Lower leg skin (tissue), 4 donors: ENCODE measurements around the gene FNDC5. TPM values are rescaled to one million over a fixed set of nuclear protein-coding genes. Genes with fewer than 3 reads are reported as not detected.

ENCODE experiments used
- DNase-seq, 2 donors: peaks; one replicate each; pipeline ENCODE4 v3.0.0-alpha.2; 2019; ENCODE audit warnings: low spot score in 2 of 2
- H3K4me3 ChIP-seq: fragments of 200-600 bp; sonication (generic); 2 replicates; pipeline ENCODE4 v1.5.1; 2017; ENCODE audit warnings: mild to moderate bottlenecking, low read depth; ENCODE audit not compliant: poor library complexity, severe bottlenecking
- CTCF ChIP-seq, 3 donors: fragments of 450-650 bp; IDR thresholded peaks; one replicate each; pipeline ENCODE4 v1.5.1; 2016; ENCODE audit warnings: antibody characterized with exemption in 3 of 3, mild to moderate bottlenecking in 3 of 3, moderate library complexity in 2 of 3
- POLR2A ChIP-seq, 2 donors: fragments of 450-650 bp; IDR thresholded peaks; one replicate each; pipeline ENCODE4 v1.6.1; 2016 to 2017; ENCODE audit warnings: antibody characterized with exemption in 2 of 2, mild to moderate bottlenecking in 1 of 2, moderate library complexity in 1 of 2
- WGBS, 2 donors: methylation state at CpG; one replicate each; pipeline ENCODE4 v1.1.5; 2018; 5-methylcytosine and 5-hydroxymethylcytosine counted together
- intact Hi-C: fragments of 100-400 bp; cut with DNase I; formaldehyde crosslinking; loops from one replicate; pipeline ENCODE4 v1.15.0; 2023; ENCODE audit warnings: low total_unique reads
- total RNA-seq, 4 donors: library from RNA; depleted of rRNA; stranded (reverse); fragments of >200 nt; gene quantifications; one replicate each; pipeline ENCODE4 v1.1.0, GENCODE V29; 2016

The FNDC5 gene
- total RNA-seq, 4 donors from 2014 or later, result 0.27 to 0.58 TPM; not detected in 2

DNA sequence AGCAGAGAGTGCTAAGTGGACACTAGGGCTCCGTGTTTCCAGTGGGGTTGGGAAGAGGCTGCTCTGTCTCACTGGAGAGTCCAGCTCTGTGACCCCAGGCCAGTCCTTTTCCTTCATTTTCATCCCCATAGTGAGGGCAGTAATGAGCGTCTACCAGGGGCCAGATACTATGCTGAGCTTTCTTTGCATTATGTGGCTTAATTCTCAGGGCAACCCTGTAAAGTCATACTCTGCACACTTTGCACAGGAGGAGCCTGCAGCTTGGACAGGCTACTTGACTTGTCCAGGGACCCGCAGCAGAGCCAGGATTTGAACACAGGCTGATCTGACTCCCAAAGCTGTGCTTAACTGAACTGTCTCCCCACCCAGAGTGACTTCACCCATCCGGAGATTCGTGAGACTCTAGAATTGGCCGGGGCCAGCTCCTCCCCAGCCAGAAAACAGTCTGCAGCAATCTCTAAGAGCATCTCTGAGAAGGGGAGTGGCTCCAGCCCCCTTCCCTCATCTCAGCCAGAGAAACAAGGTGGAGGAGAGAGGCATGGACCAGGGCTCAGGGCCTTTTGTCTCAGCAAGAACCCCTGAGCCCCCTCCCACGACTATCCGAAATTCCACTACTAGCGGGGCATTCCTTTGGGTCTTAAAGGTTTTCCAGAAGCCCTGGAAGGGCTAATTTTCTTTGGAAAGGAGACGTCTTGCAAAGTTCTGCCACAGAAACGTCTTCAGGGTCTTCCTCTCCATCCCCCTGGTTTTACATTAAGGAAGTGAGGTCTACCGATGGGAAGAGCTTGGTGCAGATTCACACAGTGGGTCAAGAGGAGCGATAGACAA is 866 bp upstream of the FNDC5 start:
- intact Hi-C loops, result no loop called here
- H3K4me3 ChIP-seq, result no peak overlapping the region
- no peak for TF ChIP-seq CTCF (IDR thresholded peaks at IDR 0.05)
- no peak for TF ChIP-seq POLR2A (IDR thresholded peaks at IDR 0.05)
- DNase-seq, result peak in 1 of 2 donors; percentile 83
- 41 to 50% methylated on average over 10 to 13 of the region's 13 CpGs for WGBS, 2 donors

DNA sequence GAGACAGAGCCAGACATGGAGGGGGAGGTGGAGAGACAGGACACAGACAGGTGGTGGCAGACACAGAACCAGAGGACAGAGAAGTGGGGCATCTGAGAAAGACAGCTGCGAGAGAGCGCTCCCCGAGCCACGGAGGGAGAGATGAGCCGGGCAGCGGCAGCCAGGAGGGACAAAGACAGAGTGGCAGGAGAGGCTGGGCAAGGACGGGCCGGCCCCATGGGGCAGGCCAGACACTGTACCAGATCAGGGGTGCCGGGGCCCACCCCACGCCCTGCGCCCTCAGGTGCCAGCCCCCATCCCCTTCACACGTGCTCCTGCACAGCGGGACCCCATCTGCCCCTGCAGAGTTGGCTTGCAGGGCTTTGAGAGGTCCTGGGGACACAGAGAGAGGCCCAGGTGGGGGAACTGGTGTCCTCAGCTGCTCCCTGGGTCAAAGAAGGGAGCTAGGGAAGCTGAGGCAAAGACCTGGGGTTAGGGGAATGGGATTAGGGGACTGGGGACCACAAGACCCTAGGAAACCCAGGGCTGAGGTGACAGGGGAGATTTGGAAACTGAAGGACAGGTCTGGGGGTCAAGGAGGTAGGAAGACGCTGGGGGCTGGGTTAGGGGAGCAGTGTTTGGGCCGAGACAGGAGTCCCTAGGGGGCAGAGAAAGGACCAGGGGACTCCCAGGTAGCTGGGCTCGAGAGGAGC is 643 bp downstream of the FNDC5 start:
- TF ChIP-seq CTCF (IDR thresholded peaks at IDR 0.05) (no peak), POLR2A (IDR thresholded peaks at IDR 0.05) (no peak)
- 64 to 75% methylated on average over 16 of the region's 16 CpGs for WGBS, 2 donors
- intact Hi-C loops, result loop anchor here (10.0 kb wide), 1 partner anchor 165 kb away; the partner anchor contains the start of gene SYNC
- peak in 1 of 2 donors; percentile 83 for DNase-seq
- H3K4me3 ChIP-seq, result no peak overlapping the region

- WGBS, 2 donors, result 95 to 96% methylated on average over 9 of the region's 9 CpGs
- intact Hi-C loops, result loop anchor here (10.0 kb wide), 1 partner anchor 164 kb away; the partner anchor contains the start of gene SYNC
- H3K4me3 ChIP-seq, result no peak overlapping the region
- TF ChIP-seq POLR2A (IDR thresholded peaks at IDR 0.05) (no peak), CTCF (IDR thresholded peaks at IDR 0.05) (no peak)
- DNase-seq, result peak in 1 of 2 donors; percentile 67
Observed at GRCh38 chr1:32868806-32869455, 1.8 kb downstream of the FNDC5 start.

- intact Hi-C loops, result loop anchor here (10.0 kb wide), 1 partner anchor 163 kb away; the partner anchor contains the start of gene SYNC
- H3K4me3 ChIP-seq, result no peak overlapping the region
- 91 to 96% methylated on average over 13 of the region's 13 CpGs for WGBS, 2 donors
- DNase-seq, result peak in 1 of 2 donors; percentile 63
- TF ChIP-seq POLR2A (IDR thresholded peaks at IDR 0.05) (no peak), CTCF (IDR thresholded peaks at IDR 0.05) (no peak)
Observed at GRCh38 chr1:32868085-32868484, 2.6 kb downstream of the FNDC5 start.

DNA sequence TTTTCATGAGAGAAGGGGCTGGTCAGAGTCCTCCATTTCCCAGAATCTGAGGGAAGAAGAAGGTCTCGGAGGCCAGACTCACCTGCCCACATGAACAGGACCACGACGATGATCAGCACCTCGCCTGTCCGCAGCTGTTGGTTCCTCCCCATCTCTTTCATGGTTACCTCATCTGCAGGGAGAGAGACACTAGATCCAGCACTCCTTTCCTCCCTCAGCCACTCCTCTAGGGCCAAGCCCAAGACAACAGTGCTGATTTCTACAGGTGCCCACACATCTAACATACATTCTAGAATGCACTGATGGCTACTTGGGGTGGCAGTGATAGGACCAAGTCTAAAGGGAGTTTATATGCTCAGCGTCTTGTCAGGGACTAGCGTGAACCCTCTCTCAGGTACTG is 3.0 kb downstream of the FNDC5 start:
- 91 to 95% methylated on average over 7 of the region's 7 CpGs for WGBS, 2 donors
- intact Hi-C loops, result loop anchor here (10.0 kb wide), 1 partner anchor 163 kb away; the partner anchor contains the start of gene SYNC
- no peak overlapping the region for H3K4me3 ChIP-seq
- TF ChIP-seq POLR2A (IDR thresholded peaks at IDR 0.05), result no peak
- no peak for TF ChIP-seq CTCF (IDR thresholded peaks at IDR 0.05)
- DNase-seq, result peak in 1 of 2 donors; percentile 34
